Muscle layer of duodenum (tissue), 2 donors: ENCODE data around the gene AIFM1.

Experiments used
- H3K27ac ChIP-seq: one replicate; pipeline ENCODE4 v1.7.0; 2013; ENCODE audit warnings: mild to moderate bottlenecking, low read length
- H3K27me3 ChIP-seq: one replicate; pipeline ENCODE4 v1.7.0; 2013; ENCODE audit warnings: low read depth, mild to moderate bottlenecking, control low read depth, low read length
- H3K36me3 ChIP-seq, 2 donors: one replicate each; pipeline ENCODE4 v1.7.0; 2013; ENCODE audit warnings: low read length in 2 of 2, control low read depth in 1 of 2, mild to moderate bottlenecking in 1 of 2; ENCODE audit not compliant: insufficient read depth in 2 of 2, control insufficient read depth in 1 of 2
- H3K4me1 ChIP-seq, 2 donors: one replicate each; pipeline ENCODE4 v1.7.0; 2013; ENCODE audit warnings: low read length in 2 of 2, mild to moderate bottlenecking in 2 of 2, control low read depth in 1 of 2, moderate library complexity in 1 of 2; ENCODE audit not compliant: insufficient read depth in 2 of 2, control insufficient read depth in 1 of 2
- H3K4me3 ChIP-seq, 2 donors: one replicate each; pipeline ENCODE4 v1.7.0; 2013; ENCODE audit warnings: low read length in 2 of 2, low read depth in 1 of 2, mild to moderate bottlenecking in 1 of 2
- H3K9me3 ChIP-seq, 2 donors: one replicate each; pipeline ENCODE4 v1.7.0; 2013; ENCODE audit warnings: low read length in 2 of 2, control low read depth in 1 of 2, mild to moderate bottlenecking in 1 of 2; ENCODE audit not compliant: control insufficient read depth in 1 of 2
- donor health status: healthy.

AIFM1 gene

GRCh38 chrX:130085551-130086446 is 79.8 kb downstream of the AIFM1 start:
- H3K36me3 ChIP-seq = no peaks in the 10 kb centered on the region
- H3K4me1 ChIP-seq = peaks cover 0 to 12% of the 10 kb centered on the region in 2 donors
- no peaks in the 10 kb centered on the region for H3K9me3 ChIP-seq
- H3K4me3 ChIP-seq = no peak overlapping the region
- peak overlapping the region; percentile 21 for H3K27ac ChIP-seq
- no peaks in the 10 kb centered on the region for H3K27me3 ChIP-seq

GRCh38 chrX:130084631-130085237 is 80.9 kb downstream of the AIFM1 start:
- H3K36me3 ChIP-seq = no peaks in the 10 kb centered on the region
- no peak overlapping the region for H3K27ac ChIP-seq
- peaks cover 0 to 12% of the 10 kb centered on the region in 2 donors for H3K4me1 ChIP-seq
- H3K27me3 ChIP-seq = no peaks in the 10 kb centered on the region
- H3K9me3 ChIP-seq = no peaks in the 10 kb centered on the region
- H3K4me3 ChIP-seq = no peak overlapping the region

- H3K27ac ChIP-seq = no peak overlapping the region
- H3K4me1 ChIP-seq = peaks cover 0 to 12% of the 10 kb centered on the region in 2 donors
- H3K36me3 ChIP-seq = no peaks in the 10 kb centered on the region
- H3K27me3 ChIP-seq = no peaks in the 10 kb centered on the region
- no peaks in the 10 kb centered on the region for H3K9me3 ChIP-seq
- H3K4me3 ChIP-seq = no peak overlapping the region
Measured at GRCh38 chrX:130083656-130084382, 81.8 kb downstream of the AIFM1 start.

GRCh38 chrX:130083107-130083490 is 82.5 kb downstream of the AIFM1 start:
- Histone ChIP-seq H3K27me3 (no peaks in the 10 kb centered on the region), H3K4me1 (peaks cover 0 to 12% of the 10 kb centered on the region in 2 donors), H3K9me3 (no peaks in the 10 kb centered on the region), H3K4me3 (no peak overlapping the region), H3K36me3 (no peaks in the 10 kb centered on the region), H3K27ac (no peak overlapping the region)

GRCh38 chrX:130082244-130083106 is 83.2 kb downstream of the AIFM1 start:
- Histone ChIP-seq H3K27ac (peak overlapping the region; percentile 5), H3K36me3 (no peaks in the 10 kb centered on the region), H3K4me3 (no peak overlapping the region)

GRCh38 chrX:130081421-130082045 is 84.1 kb downstream of the AIFM1 start:
- H3K36me3 ChIP-seq = no peaks in the 10 kb centered on the region
- peaks cover 0 to 9% of the 10 kb centered on the region in 2 donors for H3K4me1 ChIP-seq
- H3K9me3 ChIP-seq = no peaks in the 10 kb centered on the region
- peak overlapping the region; percentile 5 for H3K27ac ChIP-seq
- H3K27me3 ChIP-seq = no peaks in the 10 kb centered on the region
- no peak overlapping the region for H3K4me3 ChIP-seq

More at GRCh38 chrX:130082244-130083106, 83.2 kb downstream of the AIFM1 start:
- H3K9me3 ChIP-seq = no peaks in the 10 kb centered on the region
- no peaks in the 10 kb centered on the region for H3K27me3 ChIP-seq
- H3K4me1 ChIP-seq = peaks cover 0 to 12% of the 10 kb centered on the region in 2 donors

GRCh38 chrX:130080791-130081367 is 84.8 kb downstream of the AIFM1 start:
- peaks cover 0 to 9% of the 10 kb centered on the region in 2 donors for H3K4me1 ChIP-seq
- no peaks in the 10 kb centered on the region for H3K27me3 ChIP-seq
- H3K9me3 ChIP-seq = no peaks in the 10 kb centered on the region
- H3K4me3 ChIP-seq = no peak overlapping the region
- no peaks in the 10 kb centered on the region for H3K36me3 ChIP-seq
- no peak overlapping the region for H3K27ac ChIP-seq

GRCh38 chrX:130079824-130080406 is 85.7 kb downstream of the AIFM1 start:
- Histone ChIP-seq H3K36me3 (no peaks in the 10 kb centered on the region), H3K27me3 (no peaks in the 10 kb centered on the region), H3K4me3 (no peak overlapping the region), H3K9me3 (no peaks in the 10 kb centered on the region), H3K4me1 (peaks cover 0 to 9% of the 10 kb centered on the region in 2 donors), H3K27ac (no peak overlapping the region)
